Suppressor macrophage treated with lipopolysaccharide for 4 hours (primary cell): ENCODE results near the gene SMIM15.

Experiments used
- DNase-seq: peaks from one replicate; pipeline ENCODE4 v3.0.0-alpha.2; 2020

SMIM15 gene

DNA sequence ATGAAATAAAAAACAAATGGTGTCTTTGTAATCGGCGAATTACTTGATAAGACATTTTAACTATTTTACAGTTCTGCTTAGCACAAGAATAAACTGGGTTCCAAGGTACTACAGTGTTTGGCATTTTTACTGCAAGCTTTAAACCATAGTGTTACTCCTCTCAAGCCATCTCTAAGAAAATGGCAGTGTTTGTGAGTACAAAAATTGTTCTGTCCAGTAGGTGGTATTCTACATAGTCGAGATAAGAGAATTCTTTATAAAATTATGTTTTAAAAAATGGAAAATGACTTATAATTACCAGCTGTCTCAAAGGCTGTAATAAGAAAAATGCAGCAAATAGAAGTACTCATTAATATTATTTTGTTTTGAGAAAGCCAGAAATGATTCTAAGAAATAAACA, 3.2 kb downstream of the SMIM15 start:
- no peak for DNase-seq

DNA sequence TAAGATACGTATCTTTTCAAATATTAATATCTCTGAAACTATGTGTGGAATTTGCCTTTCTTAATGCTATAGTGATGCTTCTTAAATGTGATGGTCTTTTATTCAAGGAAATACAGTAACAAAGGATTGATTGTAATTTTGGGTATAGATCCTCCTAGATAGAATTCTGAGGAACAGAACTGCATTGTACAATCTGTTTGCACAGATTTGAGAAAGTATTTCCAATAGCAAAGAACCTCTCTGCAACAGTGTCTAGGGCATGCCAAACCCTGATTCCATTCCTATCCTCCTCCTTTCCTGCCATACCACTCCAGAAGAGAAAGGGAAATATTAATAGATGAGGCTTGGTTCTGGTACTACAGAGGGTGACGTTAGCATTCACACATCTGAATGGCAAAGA, 10.4 kb downstream of the SMIM15 start:
- DNase-seq = no peak

DNA sequence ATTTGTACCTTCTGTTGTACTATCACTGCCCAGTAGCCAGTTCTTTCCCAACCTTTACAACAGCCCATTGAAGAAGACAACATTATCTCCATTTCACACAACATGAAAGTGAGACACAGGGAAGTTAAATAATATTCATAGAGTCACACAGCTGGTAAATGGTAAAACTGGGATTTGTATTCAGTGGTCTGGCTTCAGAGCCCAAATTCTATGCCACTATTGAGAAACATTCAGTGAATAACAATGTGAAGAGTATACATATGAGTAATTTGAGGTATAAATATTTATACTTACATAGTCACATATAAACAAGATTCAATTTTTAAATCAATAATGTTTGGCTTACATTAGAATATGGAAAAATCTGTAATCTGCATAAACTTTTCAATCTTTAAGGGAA, 13.8 kb downstream of the SMIM15 start:
- DNase-seq = no peak

DNA sequence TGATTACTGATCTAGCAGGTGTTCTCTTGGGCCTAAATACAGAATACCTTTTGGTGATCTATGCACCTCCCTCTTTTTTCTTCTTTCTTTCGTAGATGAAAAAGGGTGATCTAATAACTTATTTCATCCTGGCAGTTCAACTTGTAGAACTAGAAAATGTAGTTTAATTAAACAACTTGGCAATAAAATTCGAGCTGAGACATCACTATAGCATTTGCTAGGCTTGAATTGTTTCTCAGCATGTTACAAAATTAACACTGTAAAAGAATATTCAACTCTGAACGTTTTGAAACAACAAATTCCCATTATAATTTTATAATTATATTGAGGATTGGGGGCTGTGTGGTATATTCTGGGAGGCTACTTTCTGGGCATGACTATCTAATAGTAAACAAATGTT, 19.5 kb downstream of the SMIM15 start:
- no peak for DNase-seq

DNA sequence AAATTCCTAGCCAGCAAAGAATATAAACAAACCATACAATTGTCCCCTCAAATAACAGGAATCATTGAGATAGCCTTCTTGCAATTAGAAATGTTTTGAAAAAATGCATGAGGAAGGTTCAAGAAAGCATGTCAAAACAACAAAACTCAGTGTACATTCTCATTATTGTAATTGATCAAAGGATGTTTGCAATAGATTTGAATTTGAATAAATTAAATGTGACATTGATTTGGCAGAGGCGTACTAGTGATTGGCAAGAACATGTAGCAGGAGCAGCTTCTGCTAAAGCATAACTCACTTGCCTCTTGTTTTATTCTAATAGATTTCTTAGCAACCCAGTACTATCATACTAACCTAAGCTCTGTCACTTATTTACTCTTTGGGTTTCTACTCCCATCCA, 19.9 kb downstream of the SMIM15 start:
- DNase-seq = no peak

DNA sequence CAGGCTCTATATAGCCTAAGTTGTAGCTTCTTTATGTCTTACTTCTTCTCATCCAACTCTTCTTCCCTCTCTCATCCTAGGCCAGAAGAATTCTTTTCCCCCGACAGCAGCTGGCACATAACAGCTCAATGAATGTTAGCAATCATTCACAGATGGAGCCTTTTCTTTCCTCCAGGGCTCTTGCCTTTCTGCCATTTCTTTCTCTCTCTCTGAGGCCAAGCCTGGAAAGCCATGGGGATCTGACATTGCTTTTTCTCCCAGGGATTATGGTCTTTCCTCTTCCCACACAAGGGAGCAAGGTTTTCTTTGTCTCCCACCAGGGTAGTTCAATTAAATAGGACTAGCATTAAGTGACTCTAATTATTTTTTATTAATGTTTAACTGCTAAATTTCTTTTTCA, 20.5 kb downstream of the SMIM15 start:
- no peak for DNase-seq

DNA sequence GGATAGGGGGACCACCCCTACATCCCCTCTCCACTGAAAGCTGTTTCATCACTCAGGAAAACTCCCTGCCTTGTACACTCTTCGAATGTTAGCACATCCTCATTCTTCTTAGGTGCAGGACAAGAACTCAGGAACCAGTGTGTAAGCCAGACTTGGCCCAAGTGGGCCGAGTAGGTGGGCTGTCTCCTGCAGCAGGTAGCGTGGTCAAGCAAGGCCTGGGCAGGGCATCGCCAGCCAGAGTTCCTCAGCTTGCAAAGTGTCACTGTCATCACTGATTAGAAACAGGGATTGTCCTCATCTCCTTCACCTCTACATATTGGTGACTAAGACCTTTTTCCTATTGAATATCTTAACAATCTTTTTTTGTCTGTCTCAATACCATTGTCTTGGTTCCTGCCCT, 22.3 kb downstream of the SMIM15 start:
- DNase-seq = no peak

DNA sequence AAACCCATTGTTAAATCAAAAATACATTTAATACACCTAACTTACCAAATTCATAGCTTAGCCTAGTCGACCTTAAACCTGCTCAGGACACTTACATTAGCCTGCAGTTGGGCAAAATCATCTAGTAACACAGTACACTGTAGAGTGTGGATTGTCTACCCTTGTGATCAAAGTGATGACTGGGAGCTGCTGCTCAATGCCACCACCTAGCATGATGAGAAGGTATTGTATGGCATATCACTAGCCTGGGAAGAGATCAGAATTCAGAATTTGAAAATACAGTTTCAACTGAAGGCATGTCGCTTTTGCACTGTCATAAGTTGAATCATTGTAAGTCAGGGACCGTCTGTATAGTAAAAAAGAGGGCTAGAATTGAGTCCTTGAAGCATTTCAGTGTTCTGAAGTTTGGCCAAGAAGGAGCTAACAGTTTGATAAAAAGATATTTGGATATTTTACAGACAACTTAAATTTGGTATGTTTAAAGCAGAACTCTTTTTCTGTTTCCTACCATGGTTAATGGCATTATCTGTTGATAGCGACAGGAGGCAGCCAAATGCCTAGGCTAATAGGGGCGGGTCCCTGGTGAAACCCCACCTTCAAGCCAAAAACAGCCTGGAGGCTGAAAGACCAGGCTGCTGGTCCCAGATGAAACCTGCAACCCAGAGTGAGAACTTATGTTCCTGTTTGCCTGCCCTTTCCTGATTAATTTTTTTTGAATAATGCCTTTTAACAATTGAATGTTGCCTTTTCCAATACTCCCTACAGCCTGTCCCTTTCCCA, 23.0 kb downstream of the SMIM15 start:
- DNase-seq = no peak

DNA sequence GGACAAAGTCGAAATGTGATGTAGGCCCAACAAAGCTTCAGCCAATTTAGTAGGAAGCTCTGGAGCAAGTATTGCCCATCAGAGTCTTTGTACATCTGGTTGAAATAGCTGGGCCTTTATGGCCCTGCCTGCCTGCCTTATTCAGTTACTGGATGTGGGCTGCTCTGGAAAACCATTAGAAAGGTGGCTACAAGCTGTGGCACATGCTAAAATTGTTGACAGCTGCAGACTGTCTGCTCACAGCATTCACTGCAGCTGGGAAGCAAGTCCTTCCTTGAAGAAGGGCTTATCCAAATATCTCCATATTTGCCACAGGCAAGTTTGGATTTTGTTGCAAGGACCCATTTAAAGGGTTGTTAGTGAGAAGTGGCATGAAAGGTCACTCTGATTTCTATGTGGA, 24.4 kb downstream of the SMIM15 start:
- no peak for DNase-seq

DNA sequence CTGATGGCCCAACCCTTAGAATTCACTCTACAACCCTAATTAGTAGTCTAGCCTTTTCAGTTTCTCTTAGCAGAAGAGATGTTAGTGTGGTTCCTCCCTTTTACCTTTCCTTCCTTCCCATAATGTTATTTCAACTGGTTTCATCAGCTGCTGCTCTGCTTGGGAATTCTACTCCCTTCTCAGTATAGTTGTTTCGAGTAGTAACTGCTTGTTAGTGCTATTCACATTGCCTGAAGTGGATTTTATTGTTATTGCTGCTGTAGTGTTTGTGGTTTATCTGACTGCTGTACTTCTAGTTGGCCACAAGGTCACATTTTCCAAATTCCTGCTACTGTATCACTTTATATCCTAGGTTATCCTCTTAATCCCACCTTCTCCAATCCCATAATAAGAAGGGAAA, 29.7 kb downstream of the SMIM15 start:
- no peak for DNase-seq

DNA sequence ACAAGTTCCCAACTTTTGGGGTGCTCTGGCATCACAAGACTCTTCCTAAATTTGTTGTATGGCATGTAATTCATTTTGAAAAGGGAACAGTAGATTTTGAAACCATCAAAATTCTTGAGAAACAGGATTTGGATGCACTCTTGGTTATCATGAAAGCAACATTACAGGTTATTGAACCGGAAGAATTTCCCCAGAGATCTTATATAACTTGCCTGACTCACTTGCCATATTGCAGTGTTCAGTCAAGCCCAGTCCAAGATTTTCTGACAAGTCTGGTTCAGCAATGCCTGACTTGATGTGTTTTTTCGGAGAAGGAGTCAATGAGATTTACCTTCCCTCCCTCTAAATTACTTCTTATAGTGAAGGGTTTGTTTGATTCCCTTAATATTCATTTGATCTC, 32.0 kb downstream of the SMIM15 start:
- DNase-seq = no peak

DNA sequence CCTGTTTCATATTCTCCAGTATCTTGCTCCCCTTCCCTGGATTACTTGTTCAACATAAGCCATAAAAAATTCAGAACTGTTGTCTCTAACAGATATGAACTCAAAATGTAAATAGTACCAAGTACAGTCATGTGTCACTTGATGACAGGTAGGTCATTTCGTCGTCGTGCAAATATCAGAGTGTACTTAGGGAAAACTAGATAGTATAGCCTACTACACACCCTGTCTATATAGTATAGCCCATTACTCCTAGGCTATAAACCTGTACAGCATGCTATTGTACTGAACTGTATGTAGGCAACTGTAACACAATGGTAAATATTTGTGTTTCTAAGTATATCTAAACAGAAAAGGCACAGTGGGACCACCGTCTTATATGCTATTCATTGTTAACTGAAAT, 39.1 kb downstream of the SMIM15 start:
- no peak for DNase-seq

DNA sequence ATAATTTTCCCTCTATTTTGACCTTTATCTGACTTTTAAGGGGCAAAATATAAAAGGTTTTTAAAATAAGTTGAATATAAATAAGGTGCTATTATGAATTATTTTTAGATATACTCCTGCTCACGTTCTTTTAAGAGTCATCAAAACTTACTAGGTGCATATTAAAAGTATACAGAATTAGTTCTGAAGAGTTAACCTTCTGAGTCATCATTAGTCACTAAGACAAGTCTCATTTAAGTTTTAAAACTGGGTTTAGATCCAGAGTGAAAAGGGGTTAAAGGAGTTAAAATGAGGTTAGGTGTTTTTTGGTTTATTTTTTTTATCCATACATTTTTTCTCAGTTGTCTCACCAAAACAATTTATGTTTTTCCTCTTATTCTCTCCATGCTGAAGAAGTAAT, 41.7 kb downstream of the SMIM15 start:
- DNase-seq = no peak

DNA sequence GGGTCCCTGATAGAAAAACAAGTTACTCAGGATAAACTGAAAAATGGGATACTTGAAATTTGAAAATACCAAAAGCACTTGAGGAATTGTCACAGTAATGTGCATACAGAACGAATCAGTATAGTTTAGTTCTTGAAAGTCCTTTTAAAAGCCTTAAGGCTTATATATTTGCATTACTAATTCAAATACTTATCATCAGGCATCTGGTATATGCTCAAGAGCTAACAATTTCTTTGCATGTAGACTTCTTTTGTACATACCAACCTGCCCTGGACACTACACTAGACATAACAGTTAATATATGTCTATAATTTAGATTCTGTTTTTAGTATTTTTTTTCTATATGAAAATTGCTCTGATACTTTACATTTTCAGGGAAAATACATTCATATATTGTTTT, 43.2 kb downstream of the SMIM15 start:
- no peak for DNase-seq

DNA sequence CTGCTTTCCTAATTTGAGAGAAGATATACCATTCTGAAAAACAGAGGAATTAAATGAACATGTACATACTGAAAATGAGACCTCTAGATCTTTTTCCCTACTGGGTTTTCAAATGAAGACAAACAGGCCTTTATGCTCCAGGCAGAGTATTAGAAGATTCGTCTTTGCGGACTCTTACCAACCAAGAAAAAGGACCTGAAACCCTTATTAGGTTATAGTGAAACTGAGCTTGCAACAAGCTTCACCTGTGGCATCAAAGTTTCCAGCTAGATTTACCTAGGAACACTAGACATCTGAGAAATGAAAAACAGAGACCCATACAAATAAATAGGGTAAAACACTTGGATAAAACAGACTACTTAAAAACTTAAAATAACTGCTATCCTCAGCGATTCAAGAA, 46.3 kb downstream of the SMIM15 start:
- DNase-seq = no peak

DNA sequence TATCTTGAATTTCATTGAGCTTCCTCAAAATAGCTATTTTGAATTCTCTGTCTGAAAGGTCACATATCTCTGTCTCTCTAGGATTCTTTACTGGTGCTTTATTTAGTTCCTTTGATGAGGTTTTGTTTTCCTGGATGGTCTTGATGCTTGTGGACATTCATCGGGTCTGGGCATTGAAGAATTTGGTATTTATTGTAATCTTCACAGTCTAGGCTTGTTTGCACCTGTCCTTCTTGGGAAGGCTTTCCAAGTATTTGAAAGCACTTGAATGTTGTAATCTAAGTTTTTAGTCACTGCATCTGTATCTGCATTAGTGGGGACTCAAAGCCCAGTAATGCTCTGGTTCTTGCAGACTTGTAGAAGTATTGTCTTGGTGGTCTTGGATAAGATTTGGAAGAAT, 47.8 kb downstream of the SMIM15 start:
- no peak for DNase-seq
